ENCODE data around the gene RUVBL1.
A peak's percentile ranks its signal among the peaks of the same experiment; 100 is the strongest.

Gene RUVBL1

DNA sequence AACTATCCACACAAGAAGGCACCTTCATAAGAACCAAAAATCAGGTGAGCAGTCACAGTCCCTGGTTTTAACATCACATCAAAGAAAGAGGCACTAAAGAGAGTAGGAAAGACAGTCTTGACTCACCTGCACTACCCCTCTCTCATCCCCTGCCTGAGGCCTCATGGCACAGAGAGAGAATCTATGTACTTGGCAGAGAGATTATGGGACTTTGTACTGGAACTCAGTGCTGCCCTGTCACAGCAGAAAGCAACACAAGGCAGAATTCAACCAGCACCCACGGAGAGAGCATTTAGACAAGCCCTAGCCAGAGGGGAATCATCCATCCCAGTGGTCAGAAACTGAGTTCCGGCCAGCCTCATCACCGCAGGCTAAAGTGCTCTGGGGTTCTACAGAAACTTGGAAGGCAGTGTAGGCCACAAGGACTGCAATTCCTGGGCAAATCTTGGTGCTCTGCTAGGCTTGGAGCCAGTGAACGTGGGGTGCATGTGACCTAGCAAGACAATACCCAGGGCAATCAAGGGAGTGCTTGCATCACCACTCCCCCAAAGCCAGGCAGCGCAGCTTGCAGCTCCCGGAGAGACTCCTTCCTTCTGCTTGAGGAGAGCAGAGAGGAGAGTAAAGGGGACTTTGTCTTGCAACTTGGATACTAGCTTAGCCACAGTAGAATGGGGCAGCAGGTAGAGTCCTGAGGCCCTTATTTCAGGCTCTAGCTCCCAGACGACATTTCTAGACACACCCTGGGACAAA, 8.5 kb upstream of the RUVBL1 start:
- no peak for DNase-seq

DNA sequence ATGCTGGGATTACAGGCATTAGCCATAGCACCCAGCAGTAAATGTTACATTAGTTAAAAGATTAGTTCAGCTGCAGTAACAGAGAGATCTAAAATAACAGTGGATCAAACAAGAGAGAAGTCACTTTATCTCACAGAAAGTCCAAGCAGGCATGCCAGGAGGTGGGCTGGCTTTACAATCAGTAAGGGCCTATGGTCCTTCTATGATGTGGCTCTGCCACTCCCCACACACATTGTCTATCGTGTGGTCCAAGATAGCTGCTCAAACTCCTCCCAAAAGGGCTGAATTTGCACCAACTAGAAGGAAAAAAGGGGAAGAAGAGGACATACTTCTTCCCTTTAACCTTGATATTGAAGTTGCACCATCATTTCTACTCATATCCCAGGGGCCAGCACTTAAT, 4.6 kb upstream of the RUVBL1 start:
- no peak for DNase-seq

GRCh38 chr3:128127236-128127635, 3.6 kb upstream of the RUVBL1 start:
- no peak for DNase-seq

GRCh38 chr3:128123156-128123537, 465 bp downstream of the RUVBL1 start:
- DNase-seq, result no peak

DNA sequence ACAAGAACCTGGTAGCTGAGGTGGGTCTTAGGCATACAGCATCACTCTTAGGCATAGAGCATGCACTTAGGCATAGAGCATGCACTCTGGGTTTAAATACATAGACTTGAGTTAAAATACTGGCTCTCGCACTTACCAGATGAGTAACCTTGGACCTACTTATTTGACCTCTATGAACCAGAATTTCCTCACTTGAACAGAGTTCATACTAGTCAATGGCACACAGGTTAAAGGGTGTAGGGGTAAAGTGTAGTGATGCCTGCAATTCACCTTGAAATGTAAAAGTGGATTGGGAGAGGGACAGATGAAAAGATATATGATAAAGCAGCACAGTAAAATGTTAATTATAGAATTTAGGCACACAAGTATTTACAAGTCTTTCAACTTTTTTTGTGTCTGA, 1.6 kb downstream of the RUVBL1 start:
- DNase-seq, result no peak

DNA sequence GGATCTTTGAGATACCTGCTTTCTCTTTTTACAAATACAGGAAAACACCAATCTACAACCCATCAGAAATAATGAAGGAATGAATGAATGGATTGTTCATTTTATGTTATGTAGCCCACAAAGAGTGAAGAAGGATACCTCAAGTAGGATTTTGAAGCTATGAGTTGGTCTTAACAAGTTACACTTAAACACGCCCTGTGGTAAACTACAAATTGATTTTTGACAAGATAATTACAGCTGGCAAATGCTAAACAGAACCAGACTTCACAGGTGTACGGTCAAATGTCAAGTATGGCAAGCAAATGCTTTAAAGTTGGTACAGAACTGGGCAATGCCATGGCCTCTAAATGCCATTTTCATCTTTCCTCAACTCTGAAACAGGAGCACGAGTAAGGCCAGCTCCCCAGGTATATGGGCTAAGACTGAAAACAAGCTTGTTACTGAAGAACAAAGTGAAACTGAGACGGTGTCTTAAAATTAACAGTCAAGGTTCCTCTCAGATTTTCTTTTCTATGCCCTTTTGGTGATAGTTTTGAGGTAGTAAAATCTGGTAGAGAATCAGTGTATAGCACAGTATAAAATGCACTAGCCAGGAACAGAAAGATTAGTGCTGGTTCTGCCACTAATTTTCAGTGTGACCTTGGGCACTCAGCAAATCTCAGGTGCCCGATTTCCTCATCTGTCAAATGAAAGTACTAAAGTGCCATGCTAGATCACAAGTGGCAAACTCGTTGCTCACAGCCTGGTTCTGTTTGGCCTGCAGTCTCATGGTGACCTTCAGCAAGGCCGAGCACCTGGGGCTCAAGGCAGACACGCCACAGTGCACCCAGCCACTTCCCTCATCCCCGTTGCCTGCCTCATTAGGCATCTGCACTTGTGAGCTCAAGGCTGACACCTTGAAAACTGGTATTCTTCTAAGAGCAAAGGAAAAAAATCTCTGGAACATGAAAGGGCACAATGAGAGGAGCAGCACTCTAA, 9.5 kb downstream of the RUVBL1 start:
- DNase-seq, result no peak

DNA sequence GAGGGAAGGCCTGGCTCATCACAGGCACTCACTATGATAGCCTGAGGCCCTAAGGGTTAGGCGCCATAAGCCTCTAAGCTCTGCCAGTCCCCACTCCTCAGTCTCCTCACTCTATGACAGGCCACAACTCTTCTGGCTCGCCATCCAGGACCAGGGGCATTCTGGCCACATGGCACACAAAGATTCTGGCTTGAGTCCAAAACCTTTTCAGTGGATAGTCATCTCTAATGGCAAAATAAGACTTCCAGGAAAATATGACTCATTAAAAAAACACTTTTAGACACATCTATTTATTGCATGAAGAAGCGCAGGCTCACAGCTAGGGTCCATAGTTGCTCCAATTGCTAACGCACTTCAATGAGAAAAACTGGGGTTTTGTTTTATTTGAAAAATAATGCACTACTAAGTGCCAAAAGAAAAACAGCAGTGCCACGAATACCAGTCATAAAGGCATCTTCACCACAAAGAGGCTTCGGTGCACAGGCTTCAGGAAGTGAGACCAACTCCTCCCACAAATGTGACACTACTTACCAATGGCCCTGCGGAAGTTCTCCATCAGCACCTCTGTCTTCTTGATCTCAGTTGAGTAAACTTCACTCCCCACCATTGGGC, 11.1 kb downstream of the RUVBL1 start:
- peak in 1 of 2 experiments; percentile 46 for DNase-seq

DNA sequence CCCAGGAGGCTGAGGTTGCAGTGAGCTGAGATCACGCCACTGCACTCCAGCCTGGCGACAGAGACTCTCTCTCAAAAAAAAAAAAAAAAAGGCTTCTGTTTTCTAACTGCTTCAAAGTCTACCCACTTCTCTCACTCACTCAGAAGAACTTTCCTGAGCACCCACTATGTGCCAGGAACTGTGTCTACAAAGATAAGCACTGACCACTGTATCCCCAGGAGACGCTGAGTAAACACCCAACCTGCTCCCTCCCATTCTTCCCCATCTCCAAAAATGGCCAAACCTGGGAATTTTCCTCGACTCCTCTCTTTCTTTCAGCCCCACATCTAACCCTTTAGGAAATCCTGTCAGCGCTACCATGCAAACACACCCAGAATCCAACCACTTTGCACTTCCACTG, 12.5 kb downstream of the RUVBL1 start:
- no peak for DNase-seq

DNA sequence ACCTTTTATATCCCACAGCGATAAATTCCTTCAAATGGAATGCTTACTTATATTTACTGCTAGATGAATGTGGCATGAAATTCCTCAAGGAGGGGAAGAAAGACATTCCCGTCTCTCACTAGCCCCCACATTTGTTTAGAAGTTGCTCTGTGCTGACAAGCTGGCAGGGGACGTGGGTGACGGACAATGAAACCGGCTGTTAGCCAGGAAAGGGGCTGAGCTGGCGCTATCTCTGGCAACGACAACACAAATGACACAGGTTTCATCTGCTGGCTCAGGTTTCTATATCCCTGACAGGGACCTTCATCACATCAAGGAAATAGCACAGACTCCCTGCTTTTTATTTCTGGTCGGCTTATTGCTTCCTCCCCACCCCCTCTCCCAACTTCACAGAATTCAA, 15.8 kb downstream of the RUVBL1 start:
- DNase-seq, result peak in 1 of 2 experiments; percentile 66

GRCh38 chr3:128103136-128103676, 20.4 kb downstream of the RUVBL1 start:
- DNase-seq, result no peak

GRCh38 chr3:128100638-128101037, 23.0 kb downstream of the RUVBL1 start:
- no peak for DNase-seq

DNA sequence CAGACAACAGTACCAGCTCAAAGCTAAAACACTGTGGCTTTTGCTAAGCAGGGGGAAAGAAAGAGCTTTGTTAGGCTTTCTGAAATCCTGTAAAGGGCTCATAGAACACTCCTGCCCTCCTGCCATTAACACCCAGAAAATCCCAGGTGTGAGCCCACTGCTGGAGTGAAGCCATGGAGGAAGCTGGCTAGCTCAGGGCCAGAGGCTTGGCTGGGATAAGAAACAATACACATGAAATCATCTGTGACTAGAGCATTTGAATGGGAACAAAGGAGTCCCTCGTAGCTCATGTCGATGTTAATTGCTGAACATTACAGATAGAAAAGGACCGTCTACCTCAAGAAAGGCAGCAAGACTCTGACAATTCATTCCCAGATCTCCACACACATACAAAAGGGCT, 23.5 kb downstream of the RUVBL1 start:
- DNase-seq, result no peak

DNA sequence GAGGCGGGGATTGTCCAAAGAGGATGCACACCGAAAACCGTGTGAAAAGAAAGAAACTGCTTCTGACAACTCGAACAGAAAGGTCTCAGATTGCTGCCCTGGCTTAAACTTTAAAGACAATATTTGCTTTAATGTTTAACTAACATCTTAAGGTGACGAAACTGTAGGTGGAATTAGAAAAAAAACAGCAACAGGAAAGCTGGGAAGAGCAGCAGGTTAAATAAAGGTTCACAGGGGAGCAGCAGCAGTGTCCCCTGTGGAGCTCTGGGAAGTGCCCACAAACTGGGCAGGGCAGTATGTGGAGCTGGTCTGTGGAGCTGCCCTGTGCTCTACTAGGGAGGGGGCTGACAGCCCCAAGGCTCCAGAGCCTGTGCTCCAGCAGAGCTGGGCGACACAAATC, 25.4 kb downstream of the RUVBL1 start:
- DNase-seq, result no peak

DNA sequence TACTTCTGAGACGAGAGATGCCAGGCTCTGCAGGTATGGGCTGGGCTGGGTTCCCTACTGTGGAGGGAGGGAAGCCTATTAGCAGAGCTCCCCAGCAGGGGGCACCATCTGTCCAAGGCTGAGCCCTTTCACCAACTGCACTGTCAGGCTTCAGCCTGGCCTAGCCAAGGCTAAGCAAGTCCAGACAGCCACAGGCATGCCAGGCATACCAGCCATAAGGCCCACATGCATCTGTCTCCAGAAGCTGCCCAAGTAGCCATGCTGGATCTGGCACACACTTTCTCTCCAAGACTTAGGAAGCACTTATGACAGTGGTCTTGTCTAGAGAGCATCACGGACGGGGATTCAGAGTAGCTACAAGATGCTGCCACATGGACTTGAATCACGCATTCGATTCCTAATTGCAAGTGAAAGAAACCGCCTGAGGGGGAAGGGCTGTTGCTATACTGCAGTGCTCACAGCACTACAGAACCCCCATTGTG, 28.3 kb downstream of the RUVBL1 start:
- DNase-seq, result peak; percentile 85 to 88

GRCh38 chr3:128094295-128095151, 29.1 kb downstream of the RUVBL1 start:
- DNase-seq, result no peak

DNA sequence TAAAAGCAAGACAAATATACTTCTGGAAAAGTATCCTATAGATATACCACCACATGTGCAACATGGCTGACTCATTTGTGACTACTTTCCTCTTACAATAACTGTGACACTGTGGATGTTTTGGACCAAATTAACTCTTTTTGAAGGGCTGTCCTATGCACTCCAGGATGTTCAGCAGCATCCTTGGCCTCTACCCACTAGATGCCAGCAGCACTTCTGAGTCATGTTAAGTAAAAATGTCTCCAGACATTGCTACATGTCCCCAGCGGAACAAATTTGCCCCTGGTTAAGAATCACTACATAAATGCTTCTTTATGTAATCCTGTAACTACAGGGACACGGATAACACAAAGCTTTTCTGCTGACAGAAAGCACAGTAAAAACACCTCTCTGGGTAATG, 32.0 kb downstream of the RUVBL1 start:
- DNase-seq, result no peak

DNA sequence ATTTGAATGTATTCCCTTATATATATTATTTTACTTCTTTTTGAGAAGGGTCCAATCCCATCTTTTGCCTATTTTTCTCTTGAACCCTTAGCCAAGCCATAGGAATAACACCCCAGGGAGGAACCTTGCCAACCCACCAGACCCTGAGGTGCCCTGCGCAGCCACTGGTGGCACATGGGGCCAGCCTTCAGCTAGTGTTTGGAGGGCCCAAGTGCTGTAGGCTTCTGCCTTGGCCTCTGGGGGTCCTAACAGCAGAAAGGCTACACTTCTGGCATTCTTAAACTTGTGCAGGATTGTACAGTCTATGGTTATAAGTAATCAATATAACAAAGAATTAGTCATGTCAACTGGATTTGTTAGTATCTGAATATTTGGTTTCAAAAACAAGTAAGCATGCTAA, 34.5 kb downstream of the RUVBL1 start:
- DNase-seq, result no peak

- no peak for DNase-seq
Observed at GRCh38 chr3:128084675-128085021, 39.0 kb downstream of the RUVBL1 start.

DNA sequence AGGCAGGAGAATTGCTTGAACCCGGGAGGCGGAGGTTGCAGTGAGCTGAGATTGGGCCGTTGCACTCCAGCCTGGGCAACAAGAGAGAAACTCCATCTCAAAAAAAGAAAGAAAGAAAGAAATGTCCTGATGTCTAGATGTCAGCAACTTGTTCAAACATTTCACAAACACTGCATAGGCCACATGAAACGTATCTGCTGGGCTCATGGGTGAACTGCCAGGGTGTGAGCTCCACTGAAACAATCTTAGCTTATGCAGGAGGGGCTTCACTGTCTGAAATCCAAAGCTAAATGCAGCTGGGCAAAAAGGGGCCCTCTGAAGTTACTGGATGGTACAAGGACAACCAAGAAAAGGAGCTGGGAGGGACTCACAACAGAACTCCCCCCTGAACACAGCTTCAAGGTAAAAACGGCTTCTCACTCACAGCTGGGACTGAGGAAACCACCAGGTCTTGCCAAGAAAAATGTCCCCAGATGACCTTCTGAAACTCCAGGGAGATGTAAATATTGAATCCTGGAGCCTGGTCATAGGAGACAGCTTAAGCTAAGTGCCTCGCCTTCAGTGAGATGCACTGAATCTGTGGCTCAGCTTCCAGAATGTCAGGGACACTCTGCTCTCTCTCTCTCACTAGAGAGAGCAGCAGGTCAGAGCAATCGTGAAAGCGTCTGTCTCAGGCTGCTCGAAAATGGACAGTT, 39.5 kb downstream of the RUVBL1 start:
- DNase-seq, result no peak

- DNase-seq, result no peak
Observed at GRCh38 chr3:128083396-128083795, 40.2 kb downstream of the RUVBL1 start.

DNA sequence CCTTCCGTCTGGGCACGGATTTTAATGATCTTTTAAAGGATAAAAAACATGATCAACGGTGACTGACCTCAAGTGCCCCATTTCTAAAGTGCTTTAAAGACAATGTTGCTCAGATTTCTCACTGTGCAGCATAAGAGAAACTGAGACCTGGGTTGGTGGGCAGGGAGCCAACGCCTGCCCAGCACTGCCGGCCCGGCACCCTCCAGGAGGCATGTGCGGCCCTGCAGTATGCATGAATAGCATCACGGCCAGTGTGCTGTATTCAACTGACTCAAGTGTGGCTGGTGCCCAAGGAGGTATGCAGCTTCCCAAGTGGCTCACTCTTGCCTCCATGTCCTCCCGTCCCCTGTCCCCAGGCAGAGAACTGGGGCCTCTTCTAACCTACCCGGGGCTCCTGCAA, 41.1 kb downstream of the RUVBL1 start:
- DNase-seq, result no peak

GRCh38 chr3:128081846-128082245, 41.8 kb downstream of the RUVBL1 start:
- no peak for DNase-seq

Data from NCI-H2081 (cell line).